Stimulated activated CD4-positive, alpha-beta T cell treated with anti-CD3 and anti-CD28 coated beads, Interleukin-12 subunit alpha, Interleukin-12 subunit beta, amount 100 ng/mL, for 48 hours (primary cell): ENCODE results near the gene CTTNBP2NL.
A peak's percentile ranks its signal among the peaks of the same experiment; 100 is the strongest.
"Not testable (repeated sequence)": the region's sequence is repeated elsewhere in the genome, so short reads cannot be mapped to it uniquely, and the experiment has no call there.

Experiments used
- DNase-seq, 3 donors: peaks; one replicate each; pipeline ENCODE4 v3.0.0-alpha.2; 2020; ENCODE audit warnings: low read depth in 2 of 3, low spot score in 1 of 3

Gene CTTNBP2NL

DNA sequence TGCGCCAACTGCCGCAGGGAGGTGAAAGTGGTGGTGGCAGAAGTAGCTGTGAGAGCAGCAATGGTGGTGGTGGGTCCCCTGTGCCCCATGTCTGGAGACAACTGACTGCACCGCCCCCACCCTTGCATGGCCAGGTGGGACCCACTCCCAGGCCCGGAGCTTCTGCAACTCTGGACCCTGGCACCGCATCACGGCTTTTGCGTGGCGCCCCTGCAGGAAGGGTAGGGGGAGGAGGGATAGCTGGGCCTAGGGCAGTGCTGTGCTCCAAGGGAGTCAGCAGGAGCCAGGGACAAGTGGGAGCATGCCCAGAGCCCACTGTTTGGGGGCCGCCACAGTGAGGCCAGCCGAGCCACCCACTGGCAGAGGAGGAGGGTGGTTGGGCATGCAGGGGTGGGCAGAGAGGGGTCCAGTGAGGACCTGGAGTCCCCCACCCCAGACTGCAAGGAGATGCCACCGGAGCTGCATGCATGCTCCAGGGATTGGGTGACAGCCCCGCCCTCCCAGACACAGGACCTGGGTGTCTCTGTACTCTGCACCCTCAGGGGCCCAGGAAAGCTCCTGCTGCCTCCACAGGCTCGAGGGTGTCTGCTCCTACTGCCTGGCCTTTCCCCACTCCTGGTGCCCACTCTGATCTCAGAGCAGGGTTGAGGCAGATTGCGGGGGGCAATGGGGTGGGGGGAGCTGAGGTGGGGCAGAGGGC, 9.8 kb upstream of the CTTNBP2NL start:
- no peak for DNase-seq

DNA sequence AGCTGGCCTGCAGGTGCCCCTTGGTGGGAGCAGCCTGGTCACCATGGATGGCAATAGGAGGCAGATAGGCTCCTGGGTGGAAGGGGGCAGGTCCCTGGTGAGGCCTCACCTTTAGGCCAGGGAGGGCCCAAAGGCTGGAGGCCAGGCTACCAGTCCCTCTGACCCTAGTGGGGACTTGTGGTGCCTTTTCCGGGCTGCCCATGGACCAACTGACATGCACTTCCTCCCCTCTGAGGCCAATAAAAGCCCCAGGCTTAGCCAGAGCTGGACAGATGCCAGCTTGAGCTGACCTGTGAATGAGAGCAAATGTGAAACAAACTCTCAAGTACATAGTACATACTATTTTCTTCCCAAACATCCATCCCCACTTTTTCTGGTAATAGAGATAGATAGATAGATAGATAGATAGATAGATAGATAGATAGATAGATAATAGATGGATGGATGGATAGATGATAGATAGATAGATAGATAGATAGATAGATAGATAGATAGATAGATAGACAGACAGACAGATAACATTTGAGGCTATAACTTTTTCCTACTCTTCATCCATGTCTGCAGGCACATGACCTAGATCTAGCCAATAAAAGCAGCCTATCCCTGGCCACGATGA, 9.2 kb upstream of the CTTNBP2NL start:
- no peak for DNase-seq

DNA sequence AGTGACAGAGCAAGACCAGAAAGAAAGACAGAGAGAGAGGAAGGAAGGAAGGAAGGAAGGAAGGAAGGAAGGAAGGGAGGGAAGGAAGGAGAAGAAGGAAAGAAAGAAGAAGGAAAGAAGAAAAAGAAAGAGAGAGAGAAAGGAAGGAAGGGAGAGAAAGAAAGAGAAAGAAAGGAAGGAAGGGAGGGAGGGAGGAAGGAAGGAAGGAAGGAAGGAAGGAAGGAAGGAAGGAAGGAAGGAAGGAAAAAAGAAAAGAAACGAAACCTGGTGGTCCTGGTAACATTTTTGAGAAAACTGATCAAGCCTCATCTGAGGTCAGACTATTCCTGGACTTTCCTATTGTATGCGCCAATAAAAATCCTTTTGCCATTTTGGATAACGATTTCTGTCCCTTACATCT, 8.2 kb upstream of the CTTNBP2NL start:
- no peak for DNase-seq

DNA sequence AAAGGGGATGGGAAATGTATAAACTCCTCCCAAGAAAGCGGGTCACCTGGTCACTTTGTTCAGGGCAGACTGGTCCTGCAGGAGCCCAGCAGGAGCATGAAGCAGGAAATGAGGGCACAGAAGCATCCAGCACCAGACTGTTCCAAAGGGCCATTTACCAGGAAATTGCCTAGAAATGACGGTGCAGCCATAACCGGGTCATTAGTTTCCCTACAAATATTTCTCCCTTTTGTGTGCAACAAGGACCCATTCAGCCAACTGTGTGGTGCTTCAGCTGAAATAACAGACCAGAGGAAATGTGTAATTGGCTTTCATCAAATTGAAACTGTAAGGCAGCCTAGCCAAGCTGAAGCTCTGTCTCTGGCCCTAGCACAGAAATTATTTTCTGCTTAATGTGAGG, 7.6 kb upstream of the CTTNBP2NL start:
- no peak for DNase-seq

DNA sequence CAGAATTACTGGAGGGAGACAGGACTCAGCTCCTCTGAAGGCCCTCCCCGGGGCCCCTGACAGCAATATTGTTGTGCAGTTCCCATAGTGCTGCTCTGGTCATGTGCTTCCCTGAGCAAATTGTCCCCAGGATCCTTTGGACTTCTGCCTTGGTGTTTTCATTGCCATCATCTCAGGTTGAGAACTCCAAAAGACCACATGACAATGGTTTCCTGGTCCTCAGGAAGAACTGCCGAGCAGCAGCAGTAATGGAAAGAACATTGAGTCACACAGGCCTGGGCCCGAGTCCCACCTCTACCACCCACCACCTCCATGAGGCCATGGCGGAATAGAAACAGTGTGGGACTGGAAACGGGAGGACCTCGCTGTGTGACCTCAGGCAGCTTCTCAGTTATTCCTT, 6.3 kb upstream of the CTTNBP2NL start:
- no peak for DNase-seq

DNA sequence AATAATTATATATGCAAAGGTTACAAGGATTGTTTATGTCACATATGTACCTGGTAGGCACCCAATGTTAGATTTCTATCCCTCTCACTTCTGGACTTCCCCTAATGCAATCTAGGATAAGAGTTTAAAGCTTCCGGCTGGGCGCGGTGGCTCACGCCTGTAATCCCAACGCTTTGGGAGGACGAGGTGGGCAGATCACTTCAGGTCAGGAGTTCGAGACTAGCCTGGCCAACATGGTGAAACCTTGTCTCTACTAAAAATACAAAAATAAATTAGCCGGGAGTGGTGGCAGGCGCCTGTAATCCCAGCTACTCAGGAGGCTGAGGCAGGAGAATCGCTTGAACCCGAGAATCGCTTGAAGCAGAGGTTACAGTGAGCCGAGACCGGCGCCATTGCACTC, 5.7 kb upstream of the CTTNBP2NL start:
- DNase-seq = not testable (repeated sequence)

DNA sequence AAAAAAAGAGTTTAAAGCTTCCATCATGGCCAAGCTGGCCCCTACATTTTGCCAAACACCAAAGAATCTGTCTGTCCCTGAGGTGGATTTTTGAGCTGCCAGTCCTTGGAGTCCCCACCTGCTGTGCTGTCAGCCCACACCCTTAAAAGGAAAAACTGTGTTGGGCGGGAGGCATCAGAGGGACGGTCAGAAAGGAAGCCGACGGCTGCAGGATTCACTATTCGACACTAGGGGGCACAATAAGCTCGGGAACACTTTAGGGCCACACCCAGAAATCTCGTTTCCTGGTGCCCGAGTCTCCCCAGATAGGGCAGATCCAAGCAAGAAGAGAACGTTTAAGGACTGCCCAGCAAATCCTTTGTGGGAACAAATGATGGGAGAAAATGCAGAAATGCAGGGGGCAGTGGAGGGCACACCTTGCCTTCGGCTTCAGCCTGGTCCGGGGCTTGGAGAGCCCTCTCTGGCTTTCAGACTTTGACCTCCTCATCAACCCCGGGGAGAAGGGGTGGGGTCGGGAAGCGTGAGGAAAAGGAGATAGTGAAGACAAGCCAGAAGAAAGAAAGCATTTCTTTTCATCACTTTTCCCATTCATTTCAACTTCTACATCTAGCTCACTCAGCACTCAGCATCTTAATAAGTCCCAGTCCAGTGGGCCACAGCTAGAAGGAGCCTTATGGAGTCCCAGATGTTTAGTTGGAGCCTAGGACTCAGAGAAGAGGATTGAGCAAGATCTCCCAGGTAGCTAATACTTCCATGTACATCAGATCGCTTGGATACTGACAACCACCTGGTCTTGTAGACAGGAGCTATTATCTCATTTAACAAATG, 5.0 kb upstream of the CTTNBP2NL start:
- DNase-seq = peak; percentile 71 to 88 (median 77)

DNA sequence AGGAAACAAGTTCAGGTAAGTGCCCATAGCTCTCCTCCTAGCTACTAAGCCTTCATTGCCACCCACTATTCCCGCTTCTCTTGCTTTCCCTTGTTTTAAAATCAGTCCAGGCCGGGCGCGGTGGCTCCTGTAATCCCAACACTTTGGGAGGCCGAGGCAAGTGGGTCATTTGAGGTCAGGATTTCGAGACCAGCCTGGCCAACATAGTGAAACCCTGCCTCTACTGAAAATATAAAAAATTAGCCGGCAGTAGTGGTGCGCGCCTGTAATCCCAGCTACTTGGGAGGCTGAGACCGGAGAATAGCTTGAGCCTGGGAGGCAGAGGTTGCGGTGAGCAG, 4.4 kb upstream of the CTTNBP2NL start:
- no peak for DNase-seq

DNA sequence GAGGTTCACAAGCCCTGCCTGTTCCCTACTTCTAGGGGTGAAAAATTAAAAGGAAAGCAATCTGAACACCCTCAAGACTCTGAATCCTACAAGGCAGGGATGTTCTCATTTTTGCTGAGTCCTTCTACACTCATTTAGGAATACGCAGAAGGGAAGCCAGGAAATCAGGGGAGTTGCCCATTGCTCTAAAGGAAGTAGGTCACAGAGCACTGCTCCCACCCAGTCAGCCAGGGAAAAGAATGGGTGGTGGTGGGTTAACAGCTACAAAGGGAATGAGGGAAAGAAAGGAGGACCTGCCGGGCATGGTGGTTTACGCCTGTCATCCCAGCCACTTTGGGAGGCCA, 2.4 kb upstream of the CTTNBP2NL start:
- DNase-seq = no peak

DNA sequence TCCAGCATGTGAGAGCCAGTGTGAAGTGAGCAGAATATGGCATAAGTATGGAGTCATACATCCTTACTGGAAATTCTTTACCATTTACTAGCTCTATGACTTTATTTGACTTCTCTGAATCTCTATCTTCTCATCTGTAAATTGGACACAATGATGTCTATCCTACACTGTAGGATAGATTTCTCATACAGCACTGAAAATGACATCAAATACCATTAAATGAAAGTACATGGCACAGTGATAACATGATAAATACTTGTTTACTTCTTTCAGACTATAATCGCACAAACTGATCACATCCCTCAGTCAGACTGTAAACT, 1.3 kb upstream of the CTTNBP2NL start:
- DNase-seq = no peak

DNA sequence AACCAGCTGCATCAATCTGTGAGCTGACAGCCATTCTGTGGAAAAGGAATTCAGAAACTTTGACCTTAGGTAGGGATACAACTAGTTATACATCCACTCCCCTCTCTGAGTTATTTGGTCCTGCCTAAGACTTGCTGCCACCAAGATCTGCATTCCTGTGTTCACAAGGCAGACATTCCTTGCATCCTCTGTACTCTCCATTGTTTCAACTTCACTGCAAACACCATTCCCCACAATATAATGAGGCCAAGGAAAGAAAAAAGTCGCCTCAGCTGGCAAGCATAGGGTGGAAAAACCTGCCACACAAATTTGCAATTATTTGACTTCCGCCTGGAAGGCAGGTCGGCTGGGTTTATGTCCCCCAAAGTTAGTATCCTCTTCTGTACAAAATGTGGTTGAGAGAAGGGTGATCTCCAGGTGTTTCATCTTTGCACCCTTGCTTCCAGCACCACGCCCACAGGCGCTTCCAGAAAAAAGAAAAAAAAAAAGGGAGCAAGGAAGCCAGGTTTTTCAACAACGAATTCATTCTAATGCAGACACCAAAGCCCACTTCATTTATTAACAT, 676 bp upstream of the CTTNBP2NL start:
- no peak for DNase-seq

DNA sequence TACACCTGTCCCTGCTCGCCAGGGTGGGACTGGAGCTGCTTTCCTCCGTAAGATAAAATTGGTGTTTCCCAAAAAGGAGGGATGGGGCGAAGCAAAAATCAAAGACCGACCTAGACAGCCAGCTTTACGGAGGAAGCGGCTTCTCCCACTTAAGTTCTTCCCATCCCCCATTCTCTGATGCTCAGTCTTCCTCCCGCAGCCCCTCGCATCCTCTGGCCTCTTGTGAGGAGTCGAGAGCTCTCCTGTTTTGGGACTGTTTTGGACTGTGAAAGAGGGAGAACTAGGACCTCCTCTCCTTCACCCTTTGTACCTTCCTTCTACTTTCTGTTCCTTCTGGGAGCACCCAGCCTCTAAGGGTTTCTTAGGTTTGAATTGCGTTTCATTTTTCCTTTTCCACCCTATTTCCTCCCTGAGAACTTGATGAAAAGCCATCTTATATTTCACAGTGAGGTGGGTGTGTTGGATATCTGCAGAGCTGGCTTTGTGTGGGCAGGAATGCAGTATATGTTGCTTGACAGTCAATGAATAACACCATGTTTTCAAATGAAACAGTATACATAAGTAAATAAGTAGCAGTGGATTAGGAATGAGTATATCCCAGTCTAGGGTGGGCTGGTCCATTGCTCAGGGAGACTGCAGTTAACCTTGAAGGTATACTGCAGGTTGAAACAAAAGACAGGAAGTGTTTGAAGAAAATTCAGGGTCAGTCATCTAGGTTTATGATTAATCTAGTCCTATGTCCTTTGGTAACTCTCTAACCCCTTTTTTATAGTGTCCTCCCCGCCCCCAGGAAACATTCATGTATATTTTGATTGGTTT, 848 bp downstream of the CTTNBP2NL start:
- DNase-seq = no peak

DNA sequence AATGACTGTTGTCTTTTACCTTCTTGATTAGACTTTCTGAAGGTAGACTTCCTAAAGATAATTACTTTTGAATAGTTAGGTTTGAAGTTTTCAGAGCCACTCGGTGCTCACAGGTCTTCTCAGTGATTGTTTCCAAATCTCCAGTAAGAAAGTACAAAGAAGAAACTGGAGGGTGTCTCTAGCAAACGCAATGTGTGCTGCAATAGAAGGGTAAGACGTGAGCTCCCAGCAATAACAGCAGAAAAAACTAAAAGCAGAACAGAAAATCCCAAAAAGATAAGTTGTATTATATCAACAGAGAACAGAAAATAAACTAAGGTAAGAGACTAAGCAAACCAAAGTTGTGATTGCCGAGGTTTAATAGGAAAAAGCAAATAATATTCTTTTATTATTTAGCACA, 1.8 kb downstream of the CTTNBP2NL start:
- no peak for DNase-seq

DNA sequence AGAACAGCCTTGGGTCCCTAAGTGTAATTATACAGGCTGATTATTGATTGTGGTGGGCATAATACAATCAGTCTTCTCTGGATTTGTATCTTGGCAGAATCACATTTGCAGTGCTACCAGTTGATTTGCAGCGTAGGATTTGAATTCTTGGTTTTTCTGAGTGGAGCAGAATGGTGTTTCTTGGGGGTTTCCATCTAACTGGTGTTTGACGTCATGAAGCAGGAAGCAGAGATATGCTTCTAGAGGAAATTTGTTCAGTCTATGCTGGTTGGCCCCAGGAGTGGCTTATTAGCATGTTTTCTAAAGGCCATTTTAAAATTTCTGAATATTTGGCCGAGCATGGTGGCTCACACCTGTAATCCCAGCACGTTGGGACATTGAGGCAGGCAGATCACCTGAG, 3.4 kb downstream of the CTTNBP2NL start:
- DNase-seq = no peak

DNA sequence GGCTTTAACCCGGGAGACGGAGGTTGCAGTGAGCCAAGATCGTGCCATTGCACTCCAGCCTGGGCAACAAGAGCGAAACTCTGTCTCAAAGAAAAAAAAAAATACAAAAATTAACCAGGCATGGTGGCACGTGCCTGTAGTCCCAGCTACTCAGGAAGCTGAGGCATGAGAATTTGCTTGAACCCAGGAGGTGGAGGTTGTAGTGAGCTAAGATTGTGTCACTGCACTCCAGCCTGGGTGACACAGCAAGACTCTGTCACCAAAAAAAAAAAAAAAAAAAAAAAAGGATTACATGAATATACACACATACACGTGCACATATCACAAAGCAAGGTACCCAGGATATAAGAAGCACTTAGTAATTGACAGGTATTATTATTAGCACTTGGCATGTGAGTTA, 4.7 kb downstream of the CTTNBP2NL start:
- not testable (repeated sequence) for DNase-seq

DNA sequence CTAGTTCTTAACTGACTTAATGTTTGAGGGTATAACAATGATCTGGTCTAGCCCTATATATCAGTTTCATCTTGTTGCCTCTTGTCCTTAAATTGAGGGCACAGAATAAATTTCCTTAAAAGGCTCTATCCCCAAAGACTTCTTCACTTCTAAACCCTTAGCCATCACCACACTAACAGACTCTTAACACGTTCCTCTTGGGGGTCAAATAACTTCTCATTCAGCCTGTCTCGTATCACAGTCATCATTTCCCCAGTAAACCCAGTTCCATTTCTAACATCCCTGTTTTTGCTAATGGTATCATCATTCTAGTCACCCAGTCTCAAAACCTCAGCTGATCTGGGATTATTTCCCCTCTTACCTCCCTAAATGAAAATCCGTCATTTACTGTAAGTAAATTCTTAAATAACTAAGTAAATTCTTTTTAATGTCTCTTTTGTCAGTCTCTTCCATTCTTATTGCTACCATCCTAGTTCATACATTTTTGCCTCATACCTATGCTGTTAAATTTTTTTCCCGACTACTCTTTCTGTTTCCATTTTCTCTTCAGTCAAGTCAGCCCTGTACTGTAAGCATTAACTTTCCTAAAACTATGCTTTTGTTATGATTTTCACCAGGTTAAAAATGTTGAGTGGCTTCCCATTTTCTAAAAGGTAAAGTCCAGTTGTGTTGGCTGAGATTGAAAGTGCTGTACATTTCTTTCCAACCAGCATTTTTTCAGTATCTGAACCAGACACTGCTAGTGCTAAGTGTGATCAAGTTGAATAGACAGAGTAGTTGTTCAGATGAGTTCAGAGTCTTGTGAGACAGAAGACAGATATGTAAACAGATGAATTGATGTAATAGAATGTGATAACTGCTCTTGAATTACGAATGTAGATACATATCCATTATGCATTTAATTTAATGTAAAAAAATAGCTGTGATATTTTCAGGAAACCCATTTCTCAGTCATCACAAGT, 6.9 kb downstream of the CTTNBP2NL start:
- DNase-seq = no peak

DNA sequence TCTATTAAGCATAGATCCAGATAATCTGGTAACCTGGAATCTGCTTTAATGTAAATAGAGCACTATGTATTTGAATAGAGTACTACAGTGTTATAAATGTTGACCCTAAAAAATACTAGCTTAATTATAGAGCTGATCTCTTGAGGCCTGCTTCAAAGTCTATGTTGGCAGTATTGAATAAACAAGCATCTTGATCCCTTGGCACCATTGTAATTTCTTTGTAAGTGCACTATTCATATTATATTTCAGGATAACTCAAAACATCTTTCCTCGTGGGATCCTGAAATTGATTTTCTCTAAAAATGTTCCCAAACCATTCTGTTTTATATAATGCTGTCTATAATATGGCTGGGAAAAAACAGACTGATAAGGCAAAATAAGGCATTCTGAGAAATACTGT, 10.8 kb downstream of the CTTNBP2NL start:
- no peak for DNase-seq

DNA sequence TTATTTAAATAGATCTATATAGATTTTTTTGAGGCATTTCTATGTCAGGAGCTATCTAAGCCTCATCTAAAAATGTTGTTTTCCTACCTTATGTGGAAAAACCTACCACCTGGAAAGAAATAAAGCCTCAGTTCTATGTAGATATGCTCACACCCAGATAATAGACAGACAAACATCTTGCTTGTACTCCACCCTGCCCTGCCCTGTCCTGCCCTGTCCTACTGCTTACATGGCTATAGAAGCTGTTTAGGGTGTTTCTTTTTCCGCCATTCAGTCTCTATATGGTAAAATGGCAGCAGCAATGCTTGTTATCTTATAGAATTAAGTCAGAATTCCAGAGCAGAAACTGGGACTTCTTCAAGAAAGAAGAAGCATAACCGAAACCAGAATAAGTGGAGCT, 13.4 kb downstream of the CTTNBP2NL start:
- DNase-seq = no peak

DNA sequence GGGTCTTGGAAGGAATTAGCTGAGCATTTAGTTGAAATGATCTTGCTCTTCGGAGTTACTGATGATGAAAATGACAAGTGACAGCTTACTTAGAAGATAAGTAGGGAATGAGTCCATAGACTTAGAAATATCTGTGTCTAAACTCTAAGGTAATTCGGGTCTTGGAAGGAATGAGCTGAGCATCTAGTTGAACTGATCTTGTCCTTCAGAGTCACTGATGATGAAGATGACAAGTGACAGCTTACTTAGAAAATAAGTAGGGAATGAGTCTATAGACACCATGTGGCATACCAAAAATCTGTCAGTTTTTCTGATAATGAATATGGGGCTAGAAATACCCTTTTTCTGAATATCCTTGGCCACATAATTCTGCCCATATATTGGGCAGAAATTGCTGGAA, 14.7 kb downstream of the CTTNBP2NL start:
- DNase-seq = no peak

DNA sequence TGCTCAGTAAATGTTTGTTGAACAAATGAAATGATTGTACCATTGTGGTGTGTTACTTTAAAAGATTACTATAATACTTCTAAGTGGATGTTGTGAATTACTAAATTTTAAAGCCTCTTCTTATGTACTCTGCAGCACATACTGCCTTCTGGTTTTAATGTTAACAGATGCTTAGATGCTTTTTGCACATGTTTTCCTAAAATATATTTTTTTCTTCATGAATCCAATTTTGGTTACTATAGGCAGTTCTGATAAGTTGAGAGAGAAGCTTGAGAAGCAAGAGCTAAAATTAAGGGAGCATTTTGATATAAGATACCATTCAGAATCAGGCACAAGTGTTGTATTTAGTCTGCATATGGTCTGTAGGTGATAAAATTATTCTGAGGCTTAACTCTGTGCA, 21.3 kb downstream of the CTTNBP2NL start:
- DNase-seq = no peak
